Pons (tissue), 1 donor: ENCODE measurements around the gene PLB1.
A peak's percentile ranks its signal among the peaks of the same experiment; 100 is the strongest.
"Not testable (repeated sequence)": the region's sequence is repeated elsewhere in the genome, so short reads cannot be mapped to it uniquely, and the experiment has no call there.

Experiments used
- DNase-seq: peaks from one replicate; pipeline ENCODE4 v3.0.0-alpha.2; 2016; ENCODE audit warnings: low spot score

The PLB1 gene

GRCh38 chr2:28648671-28649395 lies 153.0 kb downstream of the PLB1 start:
- no peak for DNase-seq

DNA sequence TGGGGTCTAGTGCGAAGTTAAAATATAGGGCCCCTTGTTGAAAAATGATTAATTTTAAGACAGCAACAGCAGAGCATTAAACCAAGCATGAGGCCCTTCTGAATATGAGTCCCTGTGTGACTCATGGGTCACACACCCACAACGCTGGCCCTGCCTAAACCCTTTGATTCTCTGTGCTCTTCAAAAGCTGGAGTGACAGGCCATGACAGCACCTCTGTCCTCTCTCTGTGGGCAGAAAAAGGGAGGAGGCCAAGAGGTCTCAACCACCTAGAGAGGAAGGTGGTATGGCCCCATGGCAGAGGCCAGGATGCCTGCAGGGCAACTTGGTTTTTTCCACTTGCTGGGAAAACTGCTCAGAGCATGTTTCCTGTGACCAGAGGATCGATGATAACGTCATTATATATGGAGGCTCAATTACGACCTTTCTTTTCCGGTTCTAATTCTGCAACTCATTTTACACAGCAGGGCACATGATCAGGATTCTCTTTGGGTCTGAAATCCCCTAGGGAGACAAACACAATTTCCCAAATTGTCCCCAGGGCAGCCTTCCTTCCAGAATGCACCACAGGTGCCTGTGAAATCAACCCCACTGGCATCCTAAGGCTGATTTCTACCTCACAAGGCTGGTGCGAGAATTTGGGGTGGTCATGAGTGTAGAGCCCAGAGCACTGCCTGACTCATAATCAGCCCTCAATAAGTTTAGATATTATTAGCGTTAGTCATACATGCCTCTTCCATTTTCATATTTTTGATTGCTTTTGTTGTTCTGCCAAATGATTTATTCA lies 153.8 kb downstream of the PLB1 start:
- no peak for DNase-seq

DNA sequence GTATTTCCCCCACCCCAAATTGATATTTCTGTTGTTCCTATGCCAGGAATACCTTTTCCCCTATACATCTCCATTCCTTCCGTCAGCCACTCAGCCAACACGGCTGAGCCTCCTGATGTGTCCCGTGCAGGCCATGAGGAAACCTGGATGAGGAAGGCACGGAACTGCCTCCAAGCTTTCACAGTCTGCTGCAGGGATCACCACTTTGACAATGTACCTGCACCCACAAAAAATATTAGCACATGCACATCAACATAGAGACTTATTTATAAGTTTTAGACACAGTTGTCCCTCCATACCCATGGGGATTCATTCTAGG lies 154.4 kb downstream of the PLB1 start:
- no peak for DNase-seq

- no peak for DNase-seq
Observed at GRCh38 chr2:28652217-28652616, 156.4 kb downstream of the PLB1 start.

- DNase-seq = no peak
Observed at GRCh38 chr2:28653892-28654662, 158.2 kb downstream of the PLB1 start.

- no peak for DNase-seq
Observed at GRCh38 chr2:28654663-28655320, 158.9 kb downstream of the PLB1 start.

GRCh38 chr2:28656937-28657615 lies 161.2 kb downstream of the PLB1 start:
- no peak for DNase-seq

GRCh38 chr2:28658369-28658768 lies 162.5 kb downstream of the PLB1 start:
- no peak for DNase-seq

DNA sequence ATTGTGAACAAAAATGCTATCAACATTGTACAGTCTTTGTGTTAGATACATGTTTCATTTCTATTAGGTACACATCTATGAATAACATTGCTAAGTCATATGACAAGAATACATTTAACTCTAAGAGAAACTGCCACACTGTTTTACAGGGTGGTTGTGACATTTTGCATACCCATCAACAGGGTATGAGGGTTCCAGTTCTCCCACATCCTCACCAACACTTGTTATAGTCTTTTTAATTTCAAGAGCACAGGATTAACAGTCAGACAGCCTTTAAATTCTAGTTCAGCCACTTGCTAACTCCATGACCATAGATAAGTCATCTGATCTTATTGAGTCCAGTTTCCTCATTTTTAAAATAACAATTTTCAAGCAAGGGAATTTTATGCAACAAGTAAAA lies 163.3 kb downstream of the PLB1 start:
- DNase-seq = no peak

GRCh38 chr2:28661589-28662001 lies 165.7 kb downstream of the PLB1 start:
- DNase-seq = peak; percentile 14

DNA sequence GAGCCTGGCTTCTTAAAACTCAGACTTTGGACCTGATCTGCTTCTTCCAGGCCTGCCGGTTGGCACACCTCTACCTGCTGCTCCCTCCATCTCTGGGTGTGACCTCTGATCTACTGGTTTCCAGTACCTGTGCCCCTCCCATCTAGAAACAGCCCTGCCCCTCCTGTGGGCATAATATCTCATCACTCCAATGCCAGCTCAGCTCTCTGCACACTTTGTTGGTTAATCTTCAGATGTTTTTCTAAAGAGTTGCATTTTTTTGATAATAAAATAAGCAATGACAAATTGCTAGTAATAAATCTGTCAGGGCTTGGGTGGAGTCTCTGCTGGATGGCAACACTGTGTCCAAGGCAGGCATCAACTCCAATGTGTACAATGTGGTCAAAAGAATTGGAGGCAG lies 166.2 kb downstream of the PLB1 start:
- no peak for DNase-seq

GRCh38 chr2:28662468-28663181 lies 166.8 kb downstream of the PLB1 start:
- no peak for DNase-seq

GRCh38 chr2:28663359-28663758 lies 167.5 kb downstream of the PLB1 start:
- DNase-seq = no peak

- no peak for DNase-seq
Observed at GRCh38 chr2:28664120-28664842, 168.4 kb downstream of the PLB1 start.

- DNase-seq = no peak
Observed at GRCh38 chr2:28665041-28665704, 169.3 kb downstream of the PLB1 start.

- not testable (repeated sequence) for DNase-seq
Observed at GRCh38 chr2:28665811-28666377, 170.0 kb downstream of the PLB1 start.

- DNase-seq = no peak
Observed at GRCh38 chr2:28666496-28667184, 170.8 kb downstream of the PLB1 start.

DNA sequence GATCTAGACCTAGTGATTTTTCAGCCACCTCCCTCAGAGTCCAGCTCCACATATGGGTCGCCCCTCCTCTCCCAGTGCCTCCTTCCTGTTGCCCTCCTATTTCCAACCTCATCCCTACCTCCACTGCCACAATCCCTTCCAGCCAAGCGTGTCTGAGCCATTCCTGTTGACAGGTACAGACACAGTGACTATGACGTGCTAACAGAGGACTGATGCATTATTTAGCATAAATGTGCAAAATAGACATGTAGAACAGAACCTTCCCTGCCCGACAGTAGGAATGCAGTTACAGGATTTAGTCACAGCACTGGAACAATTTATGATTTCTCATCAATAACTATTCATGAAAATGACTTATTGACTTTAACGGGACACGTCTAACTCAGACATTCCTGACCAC lies 171.4 kb downstream of the PLB1 start:
- no peak for DNase-seq
